ENCODE data around the gene TFF3. TPM values are rescaled to one million over a fixed set of nuclear protein-coding genes. Genes with fewer than 3 reads are reported as not detected.

The TFF3 gene
- total and polyA plus RNA-seq, 4 donors, result 2.4 to 170 (median 15.7) TPM

- Histone ChIP-seq H3K36me3 (ENCODE audit: control insufficient read depth in 1 of 2, insufficient read depth in 2 of 2, low read length in 1 of 2) (no peaks in the 10 kb centered on the region), H3K27ac (ENCODE audit: low read depth in 1 of 2, low read length in 2 of 2) (no peak overlapping the region), H3K27me3 (ENCODE audit: control insufficient read depth in 1 of 2, insufficient read depth in 2 of 2, low read length in 1 of 2) (no peaks in the 10 kb centered on the region), H3K4me1 (ENCODE audit: control insufficient read depth in 1 of 2, insufficient read depth in 2 of 2, low read length in 2 of 2) (no peaks in the 10 kb centered on the region), H3K9me3 (ENCODE audit: control insufficient read depth, low read length) (peaks cover 2% of the 10 kb centered on the region), H3K4me3 (ENCODE audit: low read length in 2 of 2) (no peak overlapping the region)
- WGBS, 2 donors, result 79 to 81% methylated on average over 14 of the region's 14 CpGs
- DNase-seq (no peak), ATAC-seq (ENCODE audit: low FRiP score) (no peak)
- intact Hi-C loops (cut with DNase I), result no loop called here
Observed at GRCh38 chr21:42349420-42350317, 34.5 kb upstream of the TFF3 start.

GRCh38 chr21:42348762-42349161, 33.6 kb upstream of the TFF3 start:
- no peak overlapping the region for H3K4me3 ChIP-seq (ENCODE audit: low read length in 2 of 2)
- DNase-seq, result no peak
- WGBS, 2 donors, result 86 to 93% methylated on average over 2 of the region's 2 CpGs
- no peaks in the 10 kb centered on the region for H3K4me1 ChIP-seq (ENCODE audit: control insufficient read depth in 1 of 2, insufficient read depth in 2 of 2, low read length in 2 of 2)
- no peak overlapping the region for H3K27ac ChIP-seq (ENCODE audit: low read depth in 1 of 2, low read length in 2 of 2)
- peaks cover 2% of the 10 kb centered on the region for H3K9me3 ChIP-seq (ENCODE audit: control insufficient read depth, low read length)
- H3K27me3 ChIP-seq (ENCODE audit: control insufficient read depth in 1 of 2, insufficient read depth in 2 of 2, low read length in 1 of 2), result no peaks in the 10 kb centered on the region
- no peak for ATAC-seq (ENCODE audit: low FRiP score)
- intact Hi-C loops (cut with DNase I), result no loop called here
- no peaks in the 10 kb centered on the region for H3K36me3 ChIP-seq (ENCODE audit: control insufficient read depth in 1 of 2, insufficient read depth in 2 of 2, low read length in 1 of 2)

- Histone ChIP-seq H3K36me3 (ENCODE audit: control insufficient read depth in 1 of 2, insufficient read depth in 2 of 2, low read length in 1 of 2) (no peaks in the 10 kb centered on the region), H3K4me3 (ENCODE audit: low read length in 2 of 2) (no peak overlapping the region), H3K4me1 (ENCODE audit: control insufficient read depth in 1 of 2, insufficient read depth in 2 of 2, low read length in 2 of 2) (no peaks in the 10 kb centered on the region), H3K9me3 (ENCODE audit: control insufficient read depth, low read length) (no peaks in the 10 kb centered on the region), H3K27ac (ENCODE audit: low read depth in 1 of 2, low read length in 2 of 2) (no peak overlapping the region), H3K27me3 (ENCODE audit: control insufficient read depth in 1 of 2, insufficient read depth in 2 of 2, low read length in 1 of 2) (no peaks in the 10 kb centered on the region)
- intact Hi-C loops (cut with DNase I), result no loop called here
- no peak for ATAC-seq (ENCODE audit: low FRiP score)
- WGBS, 2 donors, result 85% methylated on average over 30 of the region's 30 CpGs
- DNase-seq, result no peak
Observed at GRCh38 chr21:42347601-42348327, 32.6 kb upstream of the TFF3 start.

DNA sequence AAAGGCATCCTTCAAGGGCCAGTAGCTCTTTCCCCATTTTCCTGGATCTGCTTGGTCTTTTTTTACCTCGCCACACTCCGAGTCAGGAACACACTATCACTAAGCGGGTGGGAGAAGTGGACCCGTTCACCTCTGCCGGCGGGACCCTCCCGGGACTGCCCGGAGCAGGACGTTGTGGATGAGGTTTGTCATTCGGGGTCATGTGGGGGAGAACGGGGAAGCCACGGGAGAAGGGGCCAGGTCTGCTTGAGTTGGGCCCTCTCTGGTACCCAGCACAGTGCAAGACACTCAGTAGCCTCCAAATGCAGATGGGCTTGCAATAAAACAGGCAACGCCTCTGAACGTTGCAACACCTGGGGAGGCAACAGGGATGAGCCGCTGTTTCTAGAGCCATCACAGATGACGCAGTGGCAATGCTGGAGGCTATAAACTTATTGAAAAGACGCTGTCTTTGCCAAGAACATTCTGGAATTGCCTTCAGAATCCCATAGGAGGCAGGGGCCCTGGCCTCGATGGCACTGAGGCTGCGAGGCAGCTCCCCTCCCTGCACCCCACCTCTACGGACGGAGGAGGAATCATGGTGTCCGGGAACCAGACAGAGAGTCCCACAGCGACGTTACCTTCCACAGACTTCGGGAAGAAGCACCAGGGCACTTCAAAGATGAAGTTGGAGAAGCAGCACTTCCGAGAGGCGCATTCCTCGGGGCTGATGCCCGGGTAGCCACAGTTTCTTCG, 31.8 kb upstream of the TFF3 start:
- WGBS, 2 donors, result 86 to 87% methylated on average over 30 of the region's 30 CpGs
- no peaks in the 10 kb centered on the region for H3K27me3 ChIP-seq (ENCODE audit: control insufficient read depth in 1 of 2, insufficient read depth in 2 of 2, low read length in 1 of 2)
- DNase-seq, result no peak
- H3K4me3 ChIP-seq (ENCODE audit: low read length in 2 of 2), result no peak overlapping the region
- H3K27ac ChIP-seq (ENCODE audit: low read depth in 1 of 2, low read length in 2 of 2), result no peak overlapping the region
- no peaks in the 10 kb centered on the region for H3K4me1 ChIP-seq (ENCODE audit: control insufficient read depth in 1 of 2, insufficient read depth in 2 of 2, low read length in 2 of 2)
- no peaks in the 10 kb centered on the region for H3K9me3 ChIP-seq (ENCODE audit: control insufficient read depth, low read length)
- no peaks in the 10 kb centered on the region for H3K36me3 ChIP-seq (ENCODE audit: control insufficient read depth in 1 of 2, insufficient read depth in 2 of 2, low read length in 1 of 2)
- ATAC-seq (ENCODE audit: low FRiP score), result no peak
- intact Hi-C loops (cut with DNase I), result no loop called here

DNA sequence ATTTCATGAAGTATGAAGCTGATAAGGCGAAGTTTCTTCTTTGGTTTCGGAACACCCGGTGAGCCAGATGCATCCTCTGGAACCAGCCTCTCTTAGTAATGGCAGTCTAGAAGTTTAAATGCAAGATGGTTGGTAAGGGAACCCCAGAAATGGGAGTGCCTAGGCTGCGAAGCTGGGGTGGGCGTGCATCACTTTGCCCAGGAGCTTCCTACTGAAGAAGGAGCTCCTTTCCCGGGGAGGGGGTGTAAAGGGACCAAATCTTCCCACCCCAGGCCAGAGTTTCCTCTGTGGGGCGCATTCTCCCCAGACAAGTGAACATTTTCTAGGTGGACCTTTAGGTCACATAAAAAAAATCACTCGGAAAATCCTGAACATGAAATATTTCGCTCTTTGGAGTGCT, 31.2 kb upstream of the TFF3 start:
- Histone ChIP-seq H3K4me3 (ENCODE audit: low read length in 2 of 2) (no peak overlapping the region), H3K27me3 (ENCODE audit: control insufficient read depth in 1 of 2, insufficient read depth in 2 of 2, low read length in 1 of 2) (no peaks in the 10 kb centered on the region), H3K27ac (ENCODE audit: low read depth in 1 of 2, low read length in 2 of 2) (no peak overlapping the region), H3K9me3 (ENCODE audit: control insufficient read depth, low read length) (no peaks in the 10 kb centered on the region), H3K4me1 (ENCODE audit: control insufficient read depth in 1 of 2, insufficient read depth in 2 of 2, low read length in 2 of 2) (no peaks in the 10 kb centered on the region), H3K36me3 (ENCODE audit: control insufficient read depth in 1 of 2, insufficient read depth in 2 of 2, low read length in 1 of 2) (no peaks in the 10 kb centered on the region)
- ATAC-seq (ENCODE audit: low FRiP score), result no peak
- no peak for DNase-seq
- intact Hi-C loops (cut with DNase I), result no loop called here
- 86 to 88% methylated on average over 9 of the region's 9 CpGs for WGBS, 2 donors

- Histone ChIP-seq H3K4me3 (ENCODE audit: low read length in 2 of 2) (no peak overlapping the region), H3K36me3 (ENCODE audit: control insufficient read depth in 1 of 2, insufficient read depth in 2 of 2, low read length in 1 of 2) (no peaks in the 10 kb centered on the region), H3K4me1 (ENCODE audit: control insufficient read depth in 1 of 2, insufficient read depth in 2 of 2, low read length in 2 of 2) (no peaks in the 10 kb centered on the region), H3K27ac (ENCODE audit: low read depth in 1 of 2, low read length in 2 of 2) (no peak overlapping the region), H3K9me3 (ENCODE audit: control insufficient read depth, low read length) (no peaks in the 10 kb centered on the region), H3K27me3 (ENCODE audit: control insufficient read depth in 1 of 2, insufficient read depth in 2 of 2, low read length in 1 of 2) (no peaks in the 10 kb centered on the region)
- no peak for DNase-seq
- WGBS, 2 donors, result 60 to 67% methylated on average over 4 of the region's 4 CpGs
- ATAC-seq (ENCODE audit: low FRiP score), result no peak
- intact Hi-C loops (cut with DNase I), result no loop called here
Observed at GRCh38 chr21:42344631-42345030, 29.4 kb upstream of the TFF3 start.

DNA sequence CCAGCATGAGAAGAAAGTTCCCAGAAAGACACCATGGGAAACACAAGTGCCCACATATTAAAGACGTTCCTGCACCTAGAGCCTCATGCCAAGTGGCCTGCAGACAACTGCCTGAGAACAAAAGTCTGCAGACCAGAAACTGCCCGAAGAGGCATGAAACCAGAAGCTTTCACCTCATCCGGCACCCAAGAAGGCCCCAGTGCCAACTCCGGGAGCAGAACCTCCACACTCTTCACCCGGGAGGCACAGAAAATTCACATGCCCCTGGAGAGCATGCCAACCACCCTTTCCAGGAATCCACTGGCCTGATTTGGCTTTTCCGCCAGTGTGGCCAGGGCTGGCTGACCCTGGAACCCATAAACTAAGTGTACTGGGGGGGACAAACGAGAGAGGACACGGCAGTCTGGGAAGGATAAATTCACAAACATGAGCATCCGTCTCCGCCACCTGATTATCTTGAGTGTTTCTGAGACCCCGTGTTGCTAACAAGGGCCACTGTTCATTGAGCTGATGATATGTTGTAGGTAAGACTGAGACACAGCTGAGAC, 28.8 kb upstream of the TFF3 start:
- WGBS, 2 donors, result 79 to 84% methylated on average over 11 of the region's 11 CpGs
- Histone ChIP-seq H3K4me3 (ENCODE audit: low read length in 2 of 2) (no peak overlapping the region), H3K9me3 (ENCODE audit: control insufficient read depth, low read length) (no peaks in the 10 kb centered on the region), H3K36me3 (ENCODE audit: control insufficient read depth in 1 of 2, insufficient read depth in 2 of 2, low read length in 1 of 2) (no peaks in the 10 kb centered on the region), H3K27ac (ENCODE audit: low read depth in 1 of 2, low read length in 2 of 2) (no peak overlapping the region), H3K4me1 (ENCODE audit: control insufficient read depth in 1 of 2, insufficient read depth in 2 of 2, low read length in 2 of 2) (no peaks in the 10 kb centered on the region), H3K27me3 (ENCODE audit: control insufficient read depth in 1 of 2, insufficient read depth in 2 of 2, low read length in 1 of 2) (no peaks in the 10 kb centered on the region)
- DNase-seq (no peak), ATAC-seq (ENCODE audit: low FRiP score) (no peak)
- intact Hi-C loops (cut with DNase I), result no loop called here

DNA sequence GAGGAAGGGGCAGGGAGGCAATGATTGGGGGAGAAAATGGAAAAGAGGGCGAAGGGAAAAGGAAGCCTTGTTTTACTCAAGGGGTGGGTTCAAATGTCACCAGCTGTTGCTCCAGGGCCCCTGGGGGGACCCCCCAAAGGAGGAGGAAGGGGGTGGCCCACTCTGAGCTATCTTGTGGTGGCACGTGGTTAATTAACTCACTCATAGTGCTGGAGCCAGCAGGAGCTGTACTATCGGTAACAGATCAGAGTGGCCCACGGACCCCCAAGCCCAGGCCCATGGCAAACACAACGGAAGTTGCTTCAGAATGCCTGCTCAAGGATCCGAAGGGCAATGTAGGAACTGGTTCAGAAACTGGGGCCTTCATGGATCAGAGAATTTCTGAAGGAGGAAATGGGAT, 28.3 kb upstream of the TFF3 start:
- Histone ChIP-seq H3K36me3 (ENCODE audit: control insufficient read depth in 1 of 2, insufficient read depth in 2 of 2, low read length in 1 of 2) (no peaks in the 10 kb centered on the region), H3K4me3 (ENCODE audit: low read length in 2 of 2) (no peak overlapping the region), H3K9me3 (ENCODE audit: control insufficient read depth, low read length) (no peaks in the 10 kb centered on the region), H3K27me3 (ENCODE audit: control insufficient read depth in 1 of 2, insufficient read depth in 2 of 2, low read length in 1 of 2) (no peaks in the 10 kb centered on the region), H3K27ac (ENCODE audit: low read depth in 1 of 2, low read length in 2 of 2) (no peak overlapping the region), H3K4me1 (ENCODE audit: control insufficient read depth in 1 of 2, insufficient read depth in 2 of 2, low read length in 2 of 2) (no peaks in the 10 kb centered on the region)
- intact Hi-C loops (cut with DNase I), result no loop called here
- WGBS, 2 donors, result 84 to 85% methylated on average over 6 of the region's 6 CpGs
- ATAC-seq (ENCODE audit: low FRiP score) (no peak), DNase-seq (no peak)

All from aorta (tissue), 5 donors.